ENCODE data around the gene MTX1. TPM values are rescaled to one million over a fixed set of nuclear protein-coding genes. Genes with fewer than 3 reads are reported as not detected.

Gene MTX1
- total and polyA plus RNA-seq, 9 of the 15 experiments (the other 6 are each of a cell fraction or from before 2014, with no cell fraction given): 29.1 to 98.4 (median 66.9) TPM

- no peak for TF ChIP-seq RBM39 (optimal IDR thresholded peaks at IDR 0.05; ENCODE audit: low read depth, low read length)
- TF ChIP-seq CREB3L1 (IDR thresholded peaks at IDR 0.05; ENCODE audit: borderline replicate concordance, low read depth): peak; percentile 68; the same call in 1 of the 2 replicates
- no peak for TF ChIP-seq MBD1 (CRISPR knock-in tag; IDR thresholded peaks at IDR 0.05)
- TF ChIP-seq STAT5B (CRISPR knock-in tag; IDR thresholded peaks at IDR 0.05): no peak
- TF ChIP-seq TRIM25 (IDR thresholded peaks at IDR 0.05; ENCODE audit: borderline replicate concordance): no peak
- TF ChIP-seq TCFL5 (CRISPR knock-in tag; conservative IDR thresholded peaks at IDR 0.05): no peak
- TF ChIP-seq CTBP1 (IDR thresholded peaks at IDR 0.05; ENCODE audit: borderline replicate concordance): no peak
- TF ChIP-seq NR2C2 (CRISPR knock-in tag; IDR thresholded peaks at IDR 0.05): no peak; the same call in 1 of the 2 replicates
- peak; percentile 96 for TF ChIP-seq NR2C2 (tag; IDR thresholded peaks at IDR 0.05)
- TF ChIP-seq XRCC5 (IDR thresholded peaks at IDR 0.05; ENCODE audit: low read depth, low read length): no peak
- TF ChIP-seq TRIM28 (IDR thresholded peaks at IDR 0.05): no peak
- no peak for TF ChIP-seq SAP30 (IDR thresholded peaks at IDR 0.05; ENCODE audit: borderline replicate concordance, insufficient read depth, low read depth, low read length, poor library complexity, severe bottlenecking)
- no peak for TF ChIP-seq ZNF12 (CRISPR knock-in tag; IDR thresholded peaks at IDR 0.05)
- no peak for TF ChIP-seq CBX3 (IDR thresholded peaks at IDR 0.05; ENCODE audit: borderline replicate concordance in 1 of 2, low read length in 2 of 2)
- TF ChIP-seq KDM4B (IDR thresholded peaks at IDR 0.05; ENCODE audit: borderline replicate concordance in 2 of 2, low read depth in 1 of 2): no peak
- TF ChIP-seq ZNF449 (CRISPR knock-in tag; IDR thresholded peaks at IDR 0.05): no peak
- no peak for TF ChIP-seq KLF1 (tag; IDR thresholded peaks at IDR 0.05)
- no peak for TF ChIP-seq NUFIP1 (IDR thresholded peaks at IDR 0.05; ENCODE audit: partially characterized antibody)
- no peak; the same call in 1 of the 2 replicates for TF ChIP-seq GTF2E2 (tag; IDR thresholded peaks at IDR 0.05)
- peak; percentile 83 for TF ChIP-seq NFRKB (IDR thresholded peaks at IDR 0.05; ENCODE audit: low read depth)
- no peak for TF ChIP-seq DDX20 (tag; IDR thresholded peaks at IDR 0.05; ENCODE audit: low read depth)
Observed at GRCh38 chr1:155209312-155209721, 822 bp downstream of the MTX1 start (continued).

Data from K562 (cell line).